A172 (cell line): ENCODE measurements around the gene UBASH3B. TPM values are rescaled to one million over a fixed set of nuclear protein-coding genes. Genes with fewer than 3 reads are reported as not detected.
"Not testable (repeated sequence)": the region's sequence is repeated elsewhere in the genome, so short reads cannot be mapped to it uniquely, and the experiment has no call there.

ENCODE experiments used
- DNase-seq: peaks from one replicate; pipeline ENCODE4 v3.0.0-alpha.2; 2015; ENCODE audit warnings: low spot score
- total RNA-seq: library from RNA; depleted of rRNA; stranded (reverse); fragments of >200 nt; shearing (Covaris generic); gene quantifications from 2 replicates; pipeline ENCODE4 v1.2.3, GENCODE V29; 2014

UBASH3B gene
- total RNA-seq, 1 experiment from 2014 or later = 6.9 TPM

GRCh38 chr11:122707901-122708300 lies 52.4 kb downstream of the UBASH3B start:
- DNase-seq = no peak

- DNase-seq = peak; percentile 70
These were observed 53.7 kb downstream of the UBASH3B start for GRCh38 chr11:122709039-122709760.

- no peak for DNase-seq
These were observed 55.8 kb downstream of the UBASH3B start for GRCh38 chr11:122711362-122711761.

- peak; percentile 42 for DNase-seq
These were observed 56.4 kb downstream of the UBASH3B start for GRCh38 chr11:122711831-122712381.

- no peak for DNase-seq
These were observed 58.5 kb downstream of the UBASH3B start for GRCh38 chr11:122714004-122714403.

- DNase-seq = no peak
These were observed 59.0 kb downstream of the UBASH3B start for GRCh38 chr11:122714484-122714883.

- DNase-seq = no peak
These were observed 60.3 kb downstream of the UBASH3B start for GRCh38 chr11:122715548-122716440.

- no peak for DNase-seq
These were observed 61.8 kb downstream of the UBASH3B start for GRCh38 chr11:122717264-122717867.

GRCh38 chr11:122720107-122720881 lies 64.8 kb downstream of the UBASH3B start:
- DNase-seq = no peak

- DNase-seq = no peak
These were observed 65.9 kb downstream of the UBASH3B start for GRCh38 chr11:122721201-122721963.

GRCh38 chr11:122721964-122722266 lies 66.4 kb downstream of the UBASH3B start:
- DNase-seq = peak; percentile 44

GRCh38 chr11:122723106-122723505 lies 67.6 kb downstream of the UBASH3B start:
- no peak for DNase-seq

GRCh38 chr11:122723576-122723975 lies 68.1 kb downstream of the UBASH3B start:
- DNase-seq = no peak

GRCh38 chr11:122724520-122724919 lies 69.0 kb downstream of the UBASH3B start:
- DNase-seq = no peak

- no peak for DNase-seq
These were observed 70.5 kb downstream of the UBASH3B start for GRCh38 chr11:122726028-122726427.

- no peak for DNase-seq
These were observed 71.8 kb downstream of the UBASH3B start for GRCh38 chr11:122727101-122727929.

GRCh38 chr11:122728561-122728960 lies 73.0 kb downstream of the UBASH3B start:
- no peak for DNase-seq

GRCh38 chr11:122729139-122729538 lies 73.6 kb downstream of the UBASH3B start:
- no peak for DNase-seq

GRCh38 chr11:122730694-122731093 lies 75.2 kb downstream of the UBASH3B start:
- not testable (repeated sequence) for DNase-seq

GRCh38 chr11:122731500-122731913 lies 76.0 kb downstream of the UBASH3B start:
- no peak for DNase-seq
